HG03045 (cell line): Measurements from ENCODE around the gene ANXA8L1.
"Not testable (repeated sequence)": the region's sequence is repeated elsewhere in the genome, so short reads cannot be mapped to it uniquely, and the experiment has no call there.

Experiments
- ATAC-seq: cut with Tn5 transposase; IDR thresholded peaks from one replicate; pipeline ENCODE4 v1.9.1; 2021; ENCODE audit warnings: mild to moderate bottlenecking, moderate library complexity; ENCODE audit not compliant: unreplicated experiment

The ANXA8L1 gene

GRCh38 chr10:46396441-46397279 lies 21.1 kb downstream of the ANXA8L1 start:
- ATAC-seq, result not testable (repeated sequence)

- not testable (repeated sequence) for ATAC-seq
Observed at GRCh38 chr10:46397767-46398166, 22.2 kb downstream of the ANXA8L1 start.

DNA sequence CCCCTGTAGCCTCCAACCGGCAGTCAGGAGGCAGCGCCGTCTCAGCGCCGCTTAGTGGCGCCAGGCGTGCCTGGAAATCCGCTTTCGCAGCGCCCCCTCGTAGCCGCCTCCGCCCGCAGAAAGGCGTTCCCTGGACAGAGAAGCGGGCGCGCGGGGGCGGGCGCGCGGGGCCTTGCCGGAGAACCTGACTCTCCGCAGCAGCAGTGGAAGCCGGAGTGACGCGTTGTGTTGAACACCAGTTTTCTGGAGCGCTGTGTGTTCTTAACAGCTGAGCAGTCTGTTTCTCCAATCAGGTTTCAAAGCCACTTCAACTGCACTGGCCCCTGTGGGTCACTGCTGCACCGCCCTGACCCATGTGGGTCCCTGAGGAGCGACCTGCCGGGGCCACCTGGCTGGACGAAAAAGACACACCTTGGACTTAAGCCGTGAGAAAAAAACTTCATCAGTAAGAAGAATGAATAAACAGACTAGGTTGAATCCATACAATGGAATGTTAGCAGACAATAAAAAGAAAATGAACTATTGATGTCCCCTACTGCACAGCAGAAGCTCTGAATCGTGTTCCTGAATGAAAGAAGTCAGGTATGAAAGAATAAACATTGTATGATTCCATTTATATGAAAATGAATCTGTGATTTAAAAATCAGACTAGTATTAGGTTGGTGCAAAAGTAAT lies 22.8 kb downstream of the ANXA8L1 start:
- ATAC-seq, result not testable (repeated sequence)

GRCh38 chr10:46409556-46409955 lies 34.0 kb downstream of the ANXA8L1 start:
- not testable (repeated sequence) for ATAC-seq

- not testable (repeated sequence) for ATAC-seq
Observed at GRCh38 chr10:46411123-46411522, 35.5 kb downstream of the ANXA8L1 start.

DNA sequence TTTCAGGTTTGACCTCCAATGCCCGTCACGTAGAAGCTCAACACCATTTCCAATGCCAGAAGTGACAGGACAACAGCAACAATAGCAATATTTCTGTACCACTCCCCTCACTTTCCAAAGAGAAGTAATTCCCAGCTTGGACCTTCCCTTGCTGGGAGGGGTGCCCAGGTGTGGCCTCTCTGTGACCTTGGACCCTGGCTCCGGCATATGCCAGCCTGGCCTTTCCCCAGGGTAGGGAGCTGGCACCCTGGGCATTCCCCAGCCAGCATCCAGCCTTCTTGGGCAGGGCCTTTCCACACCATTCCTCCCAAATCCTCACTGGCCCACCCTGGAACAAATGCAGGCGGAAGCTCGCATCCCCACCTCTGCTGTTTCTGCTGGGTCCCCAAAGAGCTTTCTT lies 37.1 kb downstream of the ANXA8L1 start:
- not testable (repeated sequence) for ATAC-seq

GRCh38 chr10:46415291-46415690 lies 39.7 kb downstream of the ANXA8L1 start:
- ATAC-seq, result not testable (repeated sequence)

DNA sequence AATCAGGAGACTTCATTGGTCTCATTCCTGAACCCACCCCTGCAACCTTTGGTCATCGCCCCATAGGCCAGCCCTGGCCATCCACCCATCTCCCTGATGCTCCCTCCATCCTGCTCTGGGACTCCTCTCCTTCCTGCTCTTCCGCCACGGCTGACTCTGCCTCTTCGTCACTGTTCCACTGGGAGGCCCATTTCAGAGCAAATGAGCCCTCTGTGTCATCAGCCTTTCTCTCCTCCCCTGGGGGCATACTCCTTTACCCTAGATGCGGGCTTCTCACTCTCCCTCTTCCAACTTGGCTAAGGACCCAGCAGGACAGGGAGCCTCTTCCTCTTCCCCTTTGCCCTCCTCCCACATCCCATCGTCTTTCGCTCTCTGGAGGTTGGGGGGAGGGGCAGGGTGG lies 42.7 kb downstream of the ANXA8L1 start:
- not testable (repeated sequence) for ATAC-seq

GRCh38 chr10:46419570-46420379 lies 44.2 kb downstream of the ANXA8L1 start:
- not testable (repeated sequence) for ATAC-seq

DNA sequence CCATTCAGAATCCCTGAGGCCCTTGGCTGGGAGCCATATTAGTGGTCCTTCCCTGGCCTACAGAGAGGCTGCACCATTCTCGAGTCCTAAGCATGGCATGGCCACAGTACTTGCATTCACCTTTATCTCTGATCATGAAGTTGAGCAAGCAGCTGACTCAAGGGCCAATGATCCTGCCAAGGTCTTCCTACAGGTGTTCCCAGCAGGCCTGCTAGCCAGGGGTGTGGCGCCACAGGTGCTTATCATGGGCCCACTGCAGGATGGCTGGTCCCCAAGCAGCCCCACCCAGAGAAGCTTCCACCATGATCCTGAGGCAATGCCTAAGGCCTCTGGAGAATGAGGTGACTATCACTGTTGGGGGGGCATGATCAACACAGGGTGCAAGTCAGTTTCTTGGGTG lies 48.0 kb downstream of the ANXA8L1 start:
- ATAC-seq, result not testable (repeated sequence)

DNA sequence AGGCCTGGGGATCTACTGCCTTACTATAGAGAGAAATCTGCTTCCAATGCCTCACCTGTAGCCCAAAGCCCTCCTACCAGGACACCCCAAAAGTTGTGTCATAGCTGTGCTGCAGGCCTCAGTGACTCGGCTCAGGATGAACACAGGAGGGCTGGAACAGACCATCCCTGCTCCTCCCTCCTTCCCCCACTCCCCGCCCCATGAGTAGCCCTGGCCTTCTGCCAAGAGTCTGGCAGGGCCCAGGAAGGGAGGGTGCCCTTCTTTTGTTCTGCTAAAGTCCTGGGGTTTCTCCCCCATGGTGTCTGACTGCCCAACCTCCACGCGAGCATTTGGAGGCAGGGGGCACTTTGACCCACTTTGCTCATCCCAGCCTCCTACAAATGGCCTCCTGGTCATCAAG lies 65.4 kb downstream of the ANXA8L1 start:
- ATAC-seq, result not testable (repeated sequence)
